Right atrium auricular region (tissue), 2 donors: ENCODE data around the gene PTPRN2. TPM values are rescaled to one million over a fixed set of nuclear protein-coding genes. Genes with fewer than 3 reads are reported as not detected.
A peak's percentile ranks its signal among the peaks of the same experiment; 100 is the strongest.

Source experiments
- DNase-seq: peaks from one replicate; pipeline ENCODE4 v3.0.0-alpha.2; 2019; ENCODE audit warnings: low spot score
- H3K27ac ChIP-seq, 2 donors: fragments of 200-600 bp; sonication (generic); 1 replicate in 1 of 2; 2 replicates in 1 of 2; pipeline ENCODE4 v1.5.1; 2016 to 2019
- H3K27me3 ChIP-seq, 2 donors: fragments of 200-600 bp; sonication (generic); one replicate each; pipeline versions ENCODE4 v1.5.1 to v1.6.0; 2017 to 2019
- H3K36me3 ChIP-seq: fragments of 200-600 bp; sonication (generic); one replicate; pipeline ENCODE4 v1.5.1; 2016
- H3K4me1 ChIP-seq, 2 donors: fragments of 200-600 bp; sonication (generic); one replicate each; pipeline versions ENCODE4 v1.5.1 to v1.6.0; 2017 to 2019
- H3K4me3 ChIP-seq, 2 donors: fragments of 200-600 bp; sonication (generic); 1 replicate in 1 of 2; 2 replicates in 1 of 2; pipeline ENCODE4 v1.5.1; 2017 to 2019; ENCODE audit warnings: mild to moderate bottlenecking in 1 of 2, moderate library complexity in 1 of 2
- H3K9me3 ChIP-seq, 2 donors: fragments of 200-600 bp; sonication (generic); one replicate each; pipeline ENCODE4 v1.5.1; 2019
- total RNA-seq, 2 donors: library from RNA; depleted of rRNA; stranded (reverse); fragments of >200 nt; gene quantifications; one replicate each; pipeline ENCODE4 v1.1.0, GENCODE V29; 2016
- TF ChIP-seq, protein P1 (sequence below), 2 donors: fragments of 200-600 bp; sonication (generic); IDR thresholded peaks; one replicate each; pipeline ENCODE4 v1.5.1; 2019; ENCODE audit warnings: antibody characterized with exemption in 2 of 2

Gene PTPRN2
- total RNA-seq, 2 donors from 2014 or later, result 2.6 to 2.7 TPM

DNA sequence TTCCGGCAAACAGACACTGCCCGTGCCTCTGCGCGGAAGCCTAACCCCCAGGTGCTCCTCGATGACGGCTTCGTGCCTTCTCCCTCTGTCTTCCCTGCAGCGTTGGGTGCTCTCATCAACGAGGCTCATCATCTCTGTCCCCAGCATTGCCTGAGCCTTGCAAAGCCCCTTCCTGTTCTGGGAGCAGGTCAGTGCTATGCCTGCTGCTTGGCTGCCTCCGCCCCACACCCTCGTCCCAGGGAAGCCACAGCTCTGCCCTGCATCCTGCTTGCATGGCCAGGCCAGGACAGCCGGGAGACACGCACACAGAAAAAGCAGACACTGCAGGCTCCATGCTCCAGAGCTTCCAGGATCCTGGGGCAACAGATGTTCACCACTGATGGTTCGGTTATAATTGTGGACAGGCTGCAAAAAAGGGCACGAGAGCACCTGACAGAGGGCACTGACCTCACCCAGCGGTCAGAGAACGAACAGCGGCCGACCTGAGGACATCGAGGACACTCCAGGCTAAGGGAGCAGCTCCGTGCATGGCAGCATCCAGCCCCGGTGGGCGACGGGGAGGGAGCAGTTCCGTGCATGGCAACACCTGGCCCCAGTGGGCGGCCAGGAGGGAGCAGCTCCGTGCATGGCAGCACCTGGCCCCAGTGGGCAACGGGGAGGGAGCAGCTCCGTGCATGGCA, 265.5 kb downstream of the PTPRN2 start:
- TF ChIP-seq, protein P1, sequence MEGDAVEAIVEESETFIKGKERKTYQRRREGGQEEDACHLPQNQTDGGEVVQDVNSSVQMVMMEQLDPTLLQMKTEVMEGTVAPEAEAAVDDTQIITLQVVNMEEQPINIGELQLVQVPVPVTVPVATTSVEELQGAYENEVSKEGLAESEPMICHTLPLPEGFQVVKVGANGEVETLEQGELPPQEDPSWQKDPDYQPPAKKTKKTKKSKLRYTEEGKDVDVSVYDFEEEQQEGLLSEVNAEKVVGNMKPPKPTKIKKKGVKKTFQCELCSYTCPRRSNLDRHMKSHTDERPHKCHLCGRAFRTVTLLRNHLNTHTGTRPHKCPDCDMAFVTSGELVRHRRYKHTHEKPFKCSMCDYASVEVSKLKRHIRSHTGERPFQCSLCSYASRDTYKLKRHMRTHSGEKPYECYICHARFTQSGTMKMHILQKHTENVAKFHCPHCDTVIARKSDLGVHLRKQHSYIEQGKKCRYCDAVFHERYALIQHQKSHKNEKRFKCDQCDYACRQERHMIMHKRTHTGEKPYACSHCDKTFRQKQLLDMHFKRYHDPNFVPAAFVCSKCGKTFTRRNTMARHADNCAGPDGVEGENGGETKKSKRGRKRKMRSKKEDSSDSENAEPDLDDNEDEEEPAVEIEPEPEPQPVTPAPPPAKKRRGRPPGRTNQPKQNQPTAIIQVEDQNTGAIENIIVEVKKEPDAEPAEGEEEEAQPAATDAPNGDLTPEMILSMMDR (IDR thresholded peaks at IDR 0.05), result no peak
- peak; percentile 23 for DNase-seq
- H3K27ac ChIP-seq, result no peak overlapping the region
- H3K27me3 ChIP-seq, result no peaks in the 10 kb centered on the region
- H3K4me3 ChIP-seq, result no peak overlapping the region
- H3K9me3 ChIP-seq, result no peaks in the 10 kb centered on the region
- H3K4me1 ChIP-seq, result no peaks in the 10 kb centered on the region
- H3K36me3 ChIP-seq, result no peaks in the 10 kb centered on the region

DNA sequence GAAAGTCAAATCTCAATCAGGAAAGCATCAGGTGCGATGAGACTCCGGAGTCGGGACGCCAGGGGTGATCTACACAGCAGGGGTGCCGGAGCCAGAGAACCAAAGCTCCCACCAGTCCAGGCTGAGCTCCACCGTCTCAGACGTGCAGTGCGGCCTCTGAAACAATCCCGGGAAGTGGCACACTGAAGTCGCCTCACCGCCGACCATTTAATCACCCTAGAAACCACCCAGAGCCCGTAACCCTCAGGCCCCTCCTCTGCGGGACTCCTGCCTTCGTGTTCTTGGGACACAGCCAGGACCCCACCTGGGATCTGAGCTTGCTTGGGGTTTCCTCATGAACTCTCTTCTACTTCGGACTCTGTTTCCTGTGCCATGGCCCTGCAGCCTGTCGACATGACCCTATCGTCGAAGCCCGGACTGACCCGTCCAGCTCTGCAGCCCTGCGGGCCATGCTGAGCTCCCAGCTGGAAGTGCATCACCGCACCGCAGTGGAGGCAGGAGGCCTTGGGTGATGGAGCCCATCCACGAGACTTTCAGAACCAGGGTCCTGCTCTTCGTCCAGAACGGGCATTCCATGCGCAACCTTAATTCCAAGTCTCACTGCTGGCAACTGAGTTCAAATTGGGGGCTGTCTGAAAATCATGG, 266.4 kb downstream of the PTPRN2 start:
- Histone ChIP-seq H3K9me3 (no peaks in the 10 kb centered on the region), H3K36me3 (no peaks in the 10 kb centered on the region), H3K27ac (no peak overlapping the region), H3K4me3 (no peak overlapping the region), H3K27me3 (no peaks in the 10 kb centered on the region), H3K4me1 (no peaks in the 10 kb centered on the region)
- DNase-seq, result peak; percentile 46
- TF ChIP-seq, protein P1 (IDR thresholded peaks at IDR 0.05), result no peak

DNA sequence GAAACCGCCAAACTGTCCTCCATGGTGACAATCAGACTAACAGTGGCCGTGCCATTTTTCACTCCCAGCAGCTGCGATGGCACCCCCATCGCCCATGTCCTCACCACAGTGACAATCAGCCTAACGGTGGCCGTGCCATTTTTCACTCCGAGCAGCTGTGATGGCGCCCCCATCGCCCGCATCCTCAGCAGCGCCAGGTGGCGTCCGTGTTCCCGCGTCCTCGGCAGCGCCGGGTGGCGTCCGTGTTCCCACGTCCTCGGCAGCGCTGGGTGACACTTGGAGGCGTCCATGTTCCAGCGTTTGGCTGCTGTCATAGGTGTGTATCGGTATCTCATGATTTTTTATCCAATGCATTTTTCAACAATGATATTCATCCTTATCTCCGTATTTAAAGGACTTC, 267.3 kb downstream of the PTPRN2 start:
- TF ChIP-seq, protein P1 (IDR thresholded peaks at IDR 0.05), result no peak
- H3K4me3 ChIP-seq, result no peak overlapping the region
- H3K27me3 ChIP-seq, result no peaks in the 10 kb centered on the region
- no peaks in the 10 kb centered on the region for H3K36me3 ChIP-seq
- no peaks in the 10 kb centered on the region for H3K4me1 ChIP-seq
- H3K27ac ChIP-seq, result no peak overlapping the region
- DNase-seq, result no peak
- no peaks in the 10 kb centered on the region for H3K9me3 ChIP-seq

DNA sequence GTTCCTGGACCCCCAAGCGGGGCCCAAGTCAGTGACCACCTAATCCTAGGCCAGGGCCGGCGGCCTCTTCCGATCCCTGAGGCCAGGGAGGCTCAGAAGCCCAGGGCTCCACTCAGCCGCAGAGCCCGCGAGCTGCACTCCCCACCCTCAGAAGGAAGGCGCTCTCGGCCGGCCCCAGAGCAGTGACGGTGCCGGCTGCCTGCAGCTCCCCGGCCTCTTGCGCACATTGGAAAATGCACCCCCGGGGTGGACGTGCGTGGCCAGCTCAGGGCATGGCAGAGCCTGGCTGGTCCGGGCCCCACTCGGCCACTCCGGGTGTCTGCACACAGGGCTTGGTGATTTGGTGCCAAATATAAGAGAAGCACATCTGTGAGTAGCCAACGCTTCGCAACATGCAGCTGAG, 269.1 kb downstream of the PTPRN2 start:
- Histone ChIP-seq H3K27me3 (no peaks in the 10 kb centered on the region), H3K27ac (no peak overlapping the region), H3K4me1 (no peaks in the 10 kb centered on the region), H3K4me3 (no peak overlapping the region), H3K36me3 (no peaks in the 10 kb centered on the region), H3K9me3 (no peaks in the 10 kb centered on the region)
- peak; percentile 40 for DNase-seq
- TF ChIP-seq, protein P1 (IDR thresholded peaks at IDR 0.05), result no peak

DNA sequence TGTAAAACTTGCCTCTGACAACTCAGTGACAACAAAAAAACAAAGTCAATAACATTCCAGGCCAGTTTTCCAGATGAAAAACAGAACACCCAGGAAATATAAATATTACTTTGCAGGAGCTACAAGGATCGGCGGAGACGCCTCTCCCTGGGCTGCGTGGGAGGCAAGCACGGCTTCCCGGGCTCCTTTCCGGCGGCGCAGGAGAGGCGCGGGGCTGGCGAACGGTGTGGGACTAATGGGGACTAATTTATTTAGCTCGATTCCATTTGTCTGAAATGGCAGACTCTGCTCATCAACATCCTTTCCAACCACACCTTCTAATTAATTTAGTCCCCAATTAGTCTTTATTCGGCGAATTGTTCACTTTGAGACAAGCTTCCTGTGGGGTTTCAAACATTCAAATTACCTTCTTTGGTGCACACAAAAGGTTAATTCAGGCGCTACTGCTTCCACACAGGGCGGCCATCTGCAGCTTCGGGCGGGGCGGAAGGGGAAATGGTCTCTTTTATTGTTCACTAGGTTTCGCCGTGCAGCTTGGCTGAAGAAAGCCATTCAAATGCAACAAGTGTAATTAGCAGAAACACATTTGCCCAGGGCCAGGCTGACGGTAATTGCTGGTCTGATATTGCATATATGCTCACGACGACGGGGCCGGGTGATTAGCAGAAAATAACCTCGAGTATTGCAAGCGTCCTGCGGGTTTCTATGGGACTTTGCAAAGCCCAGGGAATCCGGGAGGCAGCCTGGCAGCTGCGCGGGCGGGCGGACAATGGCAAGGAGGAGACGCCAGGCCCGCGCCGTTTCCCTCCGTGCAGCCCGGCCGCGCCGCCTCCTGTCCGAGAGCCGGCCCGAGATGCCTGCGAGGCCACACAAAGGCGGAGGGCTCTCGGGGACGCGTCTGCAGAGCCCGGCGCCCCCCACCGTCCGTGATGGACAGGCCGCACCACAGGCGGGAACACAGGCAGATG, 270.1 kb downstream of the PTPRN2 start:
- Histone ChIP-seq H3K36me3 (no peaks in the 10 kb centered on the region), H3K9me3 (no peaks in the 10 kb centered on the region), H3K27me3 (no peaks in the 10 kb centered on the region), H3K4me3 (peak overlapping the region in 1 of 2 donors; percentile 26), H3K27ac (no peak overlapping the region), H3K4me1 (no peaks in the 10 kb centered on the region)
- DNase-seq, result peak; percentile 54
- TF ChIP-seq, protein P1 (IDR thresholded peaks at IDR 0.05), result no peak
